ENCODE results near the gene CYP4F11. TPM values are rescaled to one million over a fixed set of nuclear protein-coding genes. Genes with fewer than 3 reads are reported as not detected.
"Not testable (repeated sequence)": the region's sequence is repeated elsewhere in the genome, so short reads cannot be mapped to it uniquely, and the experiment has no call there.

CYP4F11 gene
- total RNA-seq, 1 donor from 2014 or later = not detected

- intact Hi-C loops (cut with micrococcal nuclease) = not testable (repeated sequence)
Observed at GRCh38 chr19:15883329-15883728, 51.0 kb downstream of the CYP4F11 start.

- intact Hi-C loops (cut with micrococcal nuclease) = no loop called here
Observed at GRCh38 chr19:15874821-15875474, 59.4 kb downstream of the CYP4F11 start.

GRCh38 chr19:15873771-15874170 lies 60.6 kb downstream of the CYP4F11 start:
- intact Hi-C loops (cut with micrococcal nuclease) = not testable (repeated sequence)

GRCh38 chr19:15871570-15871969 lies 62.8 kb downstream of the CYP4F11 start:
- intact Hi-C loops (cut with micrococcal nuclease) = no loop called here

GRCh38 chr19:15869873-15870272 lies 64.5 kb downstream of the CYP4F11 start:
- intact Hi-C loops (cut with micrococcal nuclease) = loop anchor here (1.0 kb wide), 1 partner anchor 241 kb away; no protein-coding TSS in a partner anchor

GRCh38 chr19:15869109-15869555 lies 65.2 kb downstream of the CYP4F11 start:
- intact Hi-C loops (cut with micrococcal nuclease) = loop anchor here (1.0 kb wide), 1 partner anchor 240 kb away; no protein-coding TSS in a partner anchor

- intact Hi-C loops (cut with micrococcal nuclease) = no loop called here
Observed at GRCh38 chr19:15866636-15867035, 67.7 kb downstream of the CYP4F11 start.

GRCh38 chr19:15864824-15865223 lies 69.5 kb downstream of the CYP4F11 start:
- intact Hi-C loops (cut with micrococcal nuclease) = no loop called here

- intact Hi-C loops (cut with micrococcal nuclease) = no loop called here
Observed at GRCh38 chr19:15863272-15863671, 71.1 kb downstream of the CYP4F11 start.

- intact Hi-C loops (cut with micrococcal nuclease) = no loop called here
Observed at GRCh38 chr19:15862444-15862843, 71.9 kb downstream of the CYP4F11 start.

Other genes with a start within 250 kb of the CYP4F11 start
- not detected in 2 replicates for gene OR10H2, start 206.5 kb downstream of the CYP4F11 start, total RNA-seq
- gene OR10H3, start 196.5 kb downstream of the CYP4F11 start, total RNA-seq = not detected in 2 replicates
- not detected in 2 replicates for gene OR10H5, start 146.9 kb downstream of the CYP4F11 start, total RNA-seq
- 0.05 TPM in 1 of 2 replicates, not detected in the other for gene OR10H1, start 118.9 kb downstream of the CYP4F11 start, total RNA-seq
- gene CYP4F2, start 36.5 kb downstream of the CYP4F11 start, total RNA-seq = not detected in 2 replicates
- not detected in 2 replicates for gene OR10H4, start 14.5 kb upstream of the CYP4F11 start, total RNA-seq
- 565 and 576 TPM in 2 replicates for gene TPM4, start 142.0 kb upstream of the CYP4F11 start, total RNA-seq
- 175 and 193 TPM in 2 replicates for gene RAB8A, start 177.4 kb upstream of the CYP4F11 start, total RNA-seq
- 60.5 and 63.2 TPM in 2 replicates for gene HSH2D, start 209.2 kb upstream of the CYP4F11 start, total RNA-seq
- gene CIB3, start 239.0 kb upstream of the CYP4F11 start, total RNA-seq = not detected in 2 replicates

Data from T-helper 1 cell treated with Interleukin-12 subunit alpha and Interleukin-12 subunit beta and Interleukin-4 antibody, amounts not matched to agents 30 ng/mL and 1 ng/mL, for 36 hours (primary cell).